ENCODE results near the gene TMEM270.
"Not testable (repeated sequence)": the region's sequence is repeated elsewhere in the genome, so short reads cannot be mapped to it uniquely, and the experiment has no call there.

TMEM270 gene

GRCh38 chr7:73832806-73833205 lies 28.2 kb upstream of the TMEM270 start:
- no peak for DNase-seq

GRCh38 chr7:73833251-73833919 lies 27.6 kb upstream of the TMEM270 start:
- no peak for DNase-seq

GRCh38 chr7:73834626-73835191 lies 26.2 kb upstream of the TMEM270 start:
- no peak for DNase-seq

GRCh38 chr7:73837167-73837566 lies 23.8 kb upstream of the TMEM270 start:
- not testable (repeated sequence) for DNase-seq

- no peak for DNase-seq
Observed at GRCh38 chr7:73838642-73839041, 22.3 kb upstream of the TMEM270 start.

- DNase-seq: no peak
Observed at GRCh38 chr7:73839290-73839689, 21.7 kb upstream of the TMEM270 start.

- no peak for DNase-seq
Observed at GRCh38 chr7:73839743-73840714, 20.9 kb upstream of the TMEM270 start.

GRCh38 chr7:73840715-73841379 lies 20.1 kb upstream of the TMEM270 start:
- DNase-seq: no peak

- DNase-seq: no peak
Observed at GRCh38 chr7:73841689-73842066, 19.3 kb upstream of the TMEM270 start.

GRCh38 chr7:73842067-73842976 lies 18.6 kb upstream of the TMEM270 start, which contains the start of gene METTL27:
Gene METTL27 (minus strand): TSS chr7:73842516. CDS start chr7:73842140, 376 bp downstream.
- DNase-seq: peak; percentile 93

- DNase-seq: no peak
Observed at GRCh38 chr7:73844131-73844547, 16.8 kb upstream of the TMEM270 start.

GRCh38 chr7:73844848-73845460 lies 16.0 kb upstream of the TMEM270 start:
- no peak for DNase-seq

- DNase-seq: not testable (repeated sequence)
Observed at GRCh38 chr7:73845701-73846195, 15.2 kb upstream of the TMEM270 start.

- no peak for DNase-seq
Observed at GRCh38 chr7:73847941-73848723, 12.8 kb upstream of the TMEM270 start.

- DNase-seq: peak; percentile 41
Observed at GRCh38 chr7:73850781-73851207, 10.2 kb upstream of the TMEM270 start.

- DNase-seq: peak; percentile 78
Observed at GRCh38 chr7:73851410-73852338, 9.3 kb upstream of the TMEM270 start.

- DNase-seq: no peak
Observed at GRCh38 chr7:73852500-73852899, 8.5 kb upstream of the TMEM270 start.

- DNase-seq: no peak
Observed at GRCh38 chr7:73856941-73857340, 4.0 kb upstream of the TMEM270 start.

GRCh38 chr7:73858807-73859206 lies 2.2 kb upstream of the TMEM270 start:
- no peak for DNase-seq

All from activated CD4-positive, alpha-beta T cell treated with anti-CD3 and anti-CD28 coated beads, Interleukin-2, Interleukin-6, amounts not matched to agents 100 ng/mL and 50 ng/mL, durations not matched to agents 16 hours and 8 hours (primary cell).